Upper lobe of right lung (tissue), 1 donor: ENCODE results near the gene CRTC2. TPM values are rescaled to one million over a fixed set of nuclear protein-coding genes. Genes with fewer than 3 reads are reported as not detected.
"Not testable (repeated sequence)": the region's sequence is repeated elsewhere in the genome, so short reads cannot be mapped to it uniquely, and the experiment has no call there.

ENCODE experiments used
- ATAC-seq: fragments of 200-7000 bp; cut with Tn5 transposase; one replicate; pipeline ENCODE4 v1.9.1; 2020; ENCODE audit warnings: mild to moderate bottlenecking, moderate library complexity
- DNase-seq: peaks from one replicate; pipeline ENCODE4 v3.0.0-alpha.2; 2020
- H3K27ac ChIP-seq: fragments of 200-600 bp; one replicate; pipeline ENCODE4 v1.8.0; 2022
- H3K27me3 ChIP-seq: fragments of 200-600 bp; one replicate; pipeline ENCODE4 v1.8.0; 2022; ENCODE audit warnings: mild to moderate bottlenecking
- H3K36me3 ChIP-seq: fragments of 200-600 bp; one replicate; pipeline ENCODE4 v1.8.0; 2022
- H3K4me1 ChIP-seq: fragments of 200-600 bp; one replicate; pipeline ENCODE4 v1.8.0; 2022
- H3K4me3 ChIP-seq: fragments of 200-600 bp; one replicate; pipeline ENCODE4 v1.8.0; 2022; ENCODE audit warnings: mild to moderate bottlenecking
- H3K9me3 ChIP-seq: fragments of 200-600 bp; one replicate; pipeline ENCODE4 v1.8.0; 2022
- intact Hi-C: fragments of 100-400 bp; cut with DNase I; formaldehyde crosslinking; loops from one replicate; pipeline ENCODE4 v1.11.0; 2022
- total RNA-seq: library from RNA; stranded (reverse); fragmentation: NEBNext Ultra II Directional; extraction: Animal tissue kit (Norgen Biotek cat#: 25700); gene quantifications from one replicate; pipeline ENCODE4 v1.2.1, GENCODE V29; 2021
- TF ChIP-seq, protein P1 (sequence below): fragments of 200-600 bp; IDR thresholded peaks from one replicate; pipeline ENCODE4 v1.8.0; 2022; ENCODE audit warnings: antibody characterized with exemption
- donor health status: DM: no; HTN: yes; CAD: no; lungs with severe emphysema.

Gene CRTC2
- total RNA-seq, 1 donor from 2014 or later = 52.7 TPM

- ATAC-seq (no peak), DNase-seq (no peak)
- Histone ChIP-seq H3K4me3 (no peak overlapping the region), H3K9me3 (no peaks in the 10 kb centered on the region), H3K36me3 (peaks cover 14% of the 10 kb centered on the region), H3K27me3 (no peaks in the 10 kb centered on the region), H3K4me1 (no peaks in the 10 kb centered on the region), H3K27ac (no peak overlapping the region)
- intact Hi-C loops = no loop called here
- TF ChIP-seq, protein P1, sequence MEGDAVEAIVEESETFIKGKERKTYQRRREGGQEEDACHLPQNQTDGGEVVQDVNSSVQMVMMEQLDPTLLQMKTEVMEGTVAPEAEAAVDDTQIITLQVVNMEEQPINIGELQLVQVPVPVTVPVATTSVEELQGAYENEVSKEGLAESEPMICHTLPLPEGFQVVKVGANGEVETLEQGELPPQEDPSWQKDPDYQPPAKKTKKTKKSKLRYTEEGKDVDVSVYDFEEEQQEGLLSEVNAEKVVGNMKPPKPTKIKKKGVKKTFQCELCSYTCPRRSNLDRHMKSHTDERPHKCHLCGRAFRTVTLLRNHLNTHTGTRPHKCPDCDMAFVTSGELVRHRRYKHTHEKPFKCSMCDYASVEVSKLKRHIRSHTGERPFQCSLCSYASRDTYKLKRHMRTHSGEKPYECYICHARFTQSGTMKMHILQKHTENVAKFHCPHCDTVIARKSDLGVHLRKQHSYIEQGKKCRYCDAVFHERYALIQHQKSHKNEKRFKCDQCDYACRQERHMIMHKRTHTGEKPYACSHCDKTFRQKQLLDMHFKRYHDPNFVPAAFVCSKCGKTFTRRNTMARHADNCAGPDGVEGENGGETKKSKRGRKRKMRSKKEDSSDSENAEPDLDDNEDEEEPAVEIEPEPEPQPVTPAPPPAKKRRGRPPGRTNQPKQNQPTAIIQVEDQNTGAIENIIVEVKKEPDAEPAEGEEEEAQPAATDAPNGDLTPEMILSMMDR = no peak
Observed at GRCh38 chr1:153912349-153912748, 46.1 kb downstream of the CRTC2 start.

- H3K36me3 ChIP-seq = peaks cover 17% of the 10 kb centered on the region
- ATAC-seq, H3K4me1 ChIP-seq, intact Hi-C loops, H3K27ac ChIP-seq, H3K4me3 ChIP-seq, H3K9me3 ChIP-seq, H3K27me3 ChIP-seq, DNase-seq: not testable (repeated sequence)
Observed at GRCh38 chr1:153910560-153910959, 47.9 kb downstream of the CRTC2 start.

GRCh38 chr1:153908071-153908470 is 50.3 kb downstream of the CRTC2 start:
- Histone ChIP-seq H3K9me3 (no peaks in the 10 kb centered on the region), H3K4me3 (no peak overlapping the region), H3K27me3 (no peaks in the 10 kb centered on the region), H3K27ac (no peak overlapping the region), H3K4me1 (peaks cover 16% of the 10 kb centered on the region), H3K36me3 (peaks cover 14% of the 10 kb centered on the region)
- TF ChIP-seq, protein P1 = no peak
- no peak for ATAC-seq
- no peak for DNase-seq
- intact Hi-C loops = no loop called here

DNA sequence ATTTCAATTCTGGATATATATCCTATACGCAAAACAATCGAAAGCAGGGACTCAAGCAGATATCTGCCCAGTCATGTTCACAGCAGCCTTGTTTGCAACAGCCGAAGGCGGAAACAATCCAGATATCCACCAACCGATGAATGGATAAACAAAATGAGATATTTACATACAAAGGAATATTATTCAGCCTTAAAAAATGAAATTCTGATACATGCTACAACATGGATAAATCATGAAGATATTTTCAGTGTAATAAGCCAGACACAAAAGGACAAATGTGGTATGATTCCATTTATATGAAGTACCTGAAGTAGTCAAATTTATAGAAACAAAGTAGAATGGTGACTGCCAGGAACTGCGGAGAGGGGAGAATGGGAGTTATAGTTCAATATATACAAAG is 51.3 kb downstream of the CRTC2 start:
- DNase-seq = no peak
- intact Hi-C loops = no loop called here
- no peak overlapping the region for H3K4me3 ChIP-seq
- H3K4me1 ChIP-seq = peaks cover 16% of the 10 kb centered on the region
- TF ChIP-seq, protein P1 = no peak
- H3K27me3 ChIP-seq = no peaks in the 10 kb centered on the region
- peaks cover 14% of the 10 kb centered on the region for H3K36me3 ChIP-seq
- H3K27ac ChIP-seq = no peak overlapping the region
- H3K9me3 ChIP-seq = no peaks in the 10 kb centered on the region
- no peak for ATAC-seq

DNA sequence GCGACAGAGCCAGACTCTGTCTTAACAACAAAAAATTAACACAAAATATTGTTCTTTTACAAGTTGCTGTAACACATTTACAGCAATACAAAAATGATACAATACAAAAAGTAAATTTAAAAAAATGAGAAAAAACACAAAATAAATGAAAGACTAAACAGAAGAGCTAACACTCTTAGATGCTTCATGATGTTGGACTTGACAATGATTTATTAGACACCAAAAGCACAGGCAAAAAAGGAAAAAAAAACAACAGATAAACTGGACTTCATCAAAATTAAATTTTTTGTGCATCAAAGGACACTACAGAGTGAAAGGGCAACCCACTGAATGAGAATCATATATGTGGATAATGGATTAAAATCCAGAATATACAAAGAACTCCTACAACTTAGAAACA is 52.0 kb downstream of the CRTC2 start:
- no peak for DNase-seq
- ATAC-seq = no peak
- no peaks in the 10 kb centered on the region for H3K9me3 ChIP-seq
- H3K36me3 ChIP-seq = peaks cover 14% of the 10 kb centered on the region
- no peaks in the 10 kb centered on the region for H3K27me3 ChIP-seq
- no peak overlapping the region for H3K27ac ChIP-seq
- H3K4me1 ChIP-seq = peaks cover 16% of the 10 kb centered on the region
- no peak overlapping the region for H3K4me3 ChIP-seq
- TF ChIP-seq, protein P1 = no peak
- intact Hi-C loops = no loop called here

DNA sequence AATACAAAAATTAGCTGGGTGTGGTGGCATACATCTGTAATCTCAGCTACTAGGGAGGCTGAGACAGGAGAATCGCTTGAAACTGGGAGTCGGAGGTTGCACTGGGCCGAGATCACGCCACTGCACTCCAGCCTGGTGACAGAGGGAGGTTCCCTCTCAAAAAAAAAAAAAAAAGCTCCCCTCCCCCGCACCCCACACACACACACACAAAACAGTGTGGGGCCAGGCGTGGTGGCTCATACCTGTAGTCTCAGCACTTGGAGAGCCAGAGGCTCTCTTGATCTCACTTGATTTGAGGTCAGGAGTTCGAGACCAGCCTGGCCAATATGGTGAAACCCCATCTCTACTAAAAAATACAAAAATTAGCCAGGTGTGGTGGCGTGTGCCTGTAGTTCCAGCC is 52.5 kb downstream of the CRTC2 start:
- H3K36me3 ChIP-seq = peaks cover 14% of the 10 kb centered on the region
- not testable (repeated sequence) for DNase-seq, H3K4me3 ChIP-seq

DNA sequence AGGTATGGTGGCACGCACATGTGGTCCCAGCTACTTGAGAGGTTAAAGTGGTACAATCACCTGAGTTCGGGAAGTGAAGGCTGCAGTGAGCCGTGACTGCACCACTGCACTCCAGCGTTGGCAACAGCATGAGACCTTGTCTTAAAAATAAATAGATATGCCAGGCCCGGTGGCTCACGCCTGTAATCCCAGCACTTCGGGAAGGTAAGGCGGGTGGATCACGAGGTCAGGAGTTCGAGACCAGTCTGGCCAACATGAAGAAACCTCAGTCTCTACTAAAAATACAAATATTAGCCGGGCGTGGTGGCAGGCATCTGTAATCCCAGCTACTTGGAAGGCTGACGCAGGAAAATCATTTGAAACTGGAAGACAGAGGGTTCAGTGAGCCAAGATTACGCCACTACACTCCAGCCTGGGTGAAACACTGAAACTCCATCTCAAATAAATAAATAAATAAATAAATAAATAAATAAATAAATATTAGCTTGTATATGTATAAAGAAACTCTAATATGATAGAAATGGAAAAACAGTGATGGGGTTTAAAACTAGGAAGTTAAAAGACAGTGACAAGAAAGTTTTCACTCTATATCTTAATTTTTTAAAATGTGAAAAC is 54.5 kb downstream of the CRTC2 start:
- no peak overlapping the region for H3K27ac ChIP-seq
- intact Hi-C loops = no loop called here
- TF ChIP-seq, protein P1 = no peak
- no peak overlapping the region for H3K4me3 ChIP-seq
- no peaks in the 10 kb centered on the region for H3K9me3 ChIP-seq
- no peaks in the 10 kb centered on the region for H3K27me3 ChIP-seq
- peaks cover 26% of the 10 kb centered on the region for H3K36me3 ChIP-seq
- DNase-seq (no peak), ATAC-seq (no peak)
- H3K4me1 ChIP-seq = peaks cover 16% of the 10 kb centered on the region

More for the DNA sequence above, 52.5 kb downstream of the CRTC2 start:
- H3K27me3 ChIP-seq, H3K9me3 ChIP-seq, intact Hi-C loops, H3K27ac ChIP-seq, ATAC-seq: not testable (repeated sequence)
- peaks cover 16% of the 10 kb centered on the region for H3K4me1 ChIP-seq
